HG02642 (cell line): Measurements from ENCODE around the gene PSMD14.

Experiments used
- ATAC-seq: cut with Tn5 transposase; IDR thresholded peaks from one replicate; pipeline ENCODE4 v1.9.1; 2021; ENCODE audit warnings: mild to moderate bottlenecking; ENCODE audit not compliant: unreplicated experiment, poor library complexity

PSMD14 gene

DNA sequence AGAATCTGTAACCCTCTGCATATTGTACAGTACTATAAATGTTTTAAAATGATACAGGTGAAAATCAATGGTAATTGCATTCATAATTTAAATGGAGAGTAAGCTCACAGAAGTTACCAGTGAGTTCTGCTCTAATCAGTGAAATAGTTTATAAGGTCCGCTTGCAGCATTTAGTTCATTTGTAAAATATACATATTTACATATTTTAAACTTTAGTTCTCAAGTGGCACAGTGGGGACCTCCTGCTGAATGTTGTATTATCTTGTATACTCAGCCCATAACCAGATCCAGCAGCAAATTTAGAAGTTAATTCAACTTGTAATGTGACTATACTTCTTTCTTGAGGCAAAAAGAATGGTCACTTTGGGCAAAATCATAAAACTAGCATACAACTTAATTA, 66.2 kb downstream of the PSMD14 start:
- no peak for ATAC-seq

DNA sequence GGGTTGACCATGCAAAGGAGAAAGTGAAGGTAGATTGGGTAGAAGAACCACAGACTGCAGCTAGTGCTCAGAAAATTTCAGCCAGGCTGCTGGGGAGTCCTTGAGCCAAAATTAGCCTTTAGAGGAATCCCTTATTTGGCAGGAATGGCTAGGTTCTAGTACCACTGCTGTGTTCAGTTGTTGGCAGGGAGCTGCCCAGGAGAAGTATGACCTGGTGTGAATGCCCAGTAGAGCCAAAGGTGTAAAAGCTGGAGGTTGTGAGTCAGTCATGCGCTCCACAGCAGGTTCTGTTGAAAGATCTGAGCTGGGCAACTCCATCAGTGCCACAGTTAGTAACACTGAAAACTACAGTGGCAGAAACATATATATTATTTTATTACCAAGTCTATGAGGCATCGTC, 71.5 kb downstream of the PSMD14 start:
- no peak for ATAC-seq

DNA sequence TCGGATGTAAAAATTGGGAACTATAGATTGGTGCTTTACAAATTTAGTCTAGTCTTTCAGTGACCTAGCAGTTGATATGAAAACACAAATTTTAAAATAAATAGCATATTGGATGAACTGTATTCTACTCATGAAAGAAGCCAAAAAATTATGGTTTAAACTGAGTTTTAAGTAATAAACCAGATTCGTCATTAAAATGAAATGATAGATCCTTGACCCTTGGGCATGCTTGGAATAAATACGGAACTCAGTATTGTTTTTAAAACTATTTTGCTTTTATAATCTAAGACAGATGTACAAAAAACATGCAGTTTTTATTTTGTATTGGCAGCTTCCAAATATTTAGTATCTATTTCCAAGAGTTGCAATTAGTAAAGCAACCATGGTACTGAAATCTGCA, 73.3 kb downstream of the PSMD14 start:
- ATAC-seq = no peak

DNA sequence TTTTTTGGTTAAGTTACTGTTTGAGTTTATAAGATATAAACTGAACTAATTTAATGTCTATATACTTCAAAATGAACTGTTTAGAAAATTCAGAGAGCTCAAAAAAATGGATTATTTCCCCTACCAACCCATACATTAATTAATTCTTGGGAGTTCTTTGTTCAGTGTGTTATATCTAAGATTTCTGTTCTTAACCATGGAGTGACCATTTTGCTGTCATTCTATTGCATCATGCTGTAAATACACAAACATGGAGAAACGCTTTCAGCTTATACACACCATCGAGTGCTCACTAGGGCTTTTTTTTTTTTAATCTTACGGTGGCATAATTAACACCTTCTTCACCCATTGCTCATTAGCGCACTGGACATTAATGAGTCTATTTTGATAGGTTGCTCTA, 74.5 kb downstream of the PSMD14 start:
- no peak for ATAC-seq

DNA sequence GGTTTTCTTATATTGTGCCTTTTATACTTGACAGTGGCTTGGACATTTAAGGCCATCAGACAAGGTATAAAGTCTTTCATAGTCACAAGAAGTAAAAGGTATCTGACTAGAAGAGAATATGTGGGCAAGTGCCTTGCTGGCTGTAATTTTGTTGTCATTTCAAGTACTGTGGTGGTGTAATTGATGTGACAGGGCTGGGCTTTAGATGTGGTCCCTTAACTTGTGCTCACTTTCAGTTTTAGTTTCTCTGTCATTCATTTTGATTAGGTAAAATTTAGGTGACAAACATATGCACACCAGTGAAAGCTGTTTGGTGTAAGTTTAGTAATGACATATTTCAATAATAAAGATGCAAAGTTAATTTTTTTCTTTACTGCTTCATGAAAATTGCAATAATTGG, 76.6 kb downstream of the PSMD14 start:
- peak; percentile 82 for ATAC-seq

DNA sequence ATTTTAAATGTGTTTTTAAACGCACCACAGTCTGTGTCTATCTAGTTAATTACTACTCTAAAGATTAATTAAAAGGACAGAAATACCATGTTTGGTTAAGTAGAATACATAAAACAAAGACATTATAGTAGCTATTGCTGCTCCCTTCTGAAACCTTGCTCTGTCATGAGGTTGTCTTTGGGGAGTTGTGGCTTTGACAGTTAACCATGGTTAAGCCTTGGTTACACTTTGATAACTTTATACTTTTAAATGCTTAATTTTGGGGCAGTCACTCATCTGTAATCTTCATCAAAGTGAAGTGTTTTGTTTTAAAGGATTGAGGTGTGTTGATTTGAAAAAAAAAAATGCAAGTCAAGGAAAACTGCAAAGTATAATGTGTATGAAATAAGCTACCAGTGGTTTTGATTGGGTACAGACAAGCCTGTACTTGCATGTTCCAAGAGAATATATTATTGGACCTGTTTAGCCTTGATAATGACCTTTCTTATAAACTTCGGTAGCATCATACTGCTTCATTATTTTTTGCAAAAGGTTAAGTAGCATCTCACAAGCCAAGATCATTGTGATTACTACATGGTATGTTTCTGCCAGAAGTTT, 78.1 kb downstream of the PSMD14 start:
- ATAC-seq = peak; percentile 56

DNA sequence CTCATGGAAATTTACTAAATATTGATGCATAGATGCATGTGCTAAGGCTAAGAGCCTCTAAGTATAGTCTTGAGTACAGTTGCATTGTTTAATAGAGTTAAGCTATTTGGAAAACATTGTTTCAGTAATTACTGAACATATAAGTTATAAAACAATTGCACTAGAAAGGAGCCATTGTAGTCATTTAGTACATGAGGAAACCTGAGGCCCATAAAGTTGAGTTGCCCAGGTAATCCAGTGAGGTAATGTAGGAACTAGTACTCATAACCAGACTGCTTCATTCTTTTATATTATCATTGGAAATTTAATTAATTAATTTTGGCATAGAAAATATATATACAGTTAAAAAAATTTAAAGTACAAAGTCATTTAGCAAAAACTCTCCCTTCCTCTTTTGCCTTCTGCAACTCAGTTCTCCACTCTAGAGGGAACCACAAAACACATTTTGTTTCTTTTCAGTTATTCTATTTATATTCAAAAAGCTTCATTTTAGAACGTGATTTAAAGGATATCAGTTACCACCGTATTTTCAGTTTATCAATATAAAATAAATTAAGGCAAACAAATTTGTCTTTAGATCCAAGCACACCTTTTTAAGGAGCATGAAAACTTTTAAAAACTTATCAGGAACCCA, 80.0 kb downstream of the PSMD14 start:
- no peak for ATAC-seq

DNA sequence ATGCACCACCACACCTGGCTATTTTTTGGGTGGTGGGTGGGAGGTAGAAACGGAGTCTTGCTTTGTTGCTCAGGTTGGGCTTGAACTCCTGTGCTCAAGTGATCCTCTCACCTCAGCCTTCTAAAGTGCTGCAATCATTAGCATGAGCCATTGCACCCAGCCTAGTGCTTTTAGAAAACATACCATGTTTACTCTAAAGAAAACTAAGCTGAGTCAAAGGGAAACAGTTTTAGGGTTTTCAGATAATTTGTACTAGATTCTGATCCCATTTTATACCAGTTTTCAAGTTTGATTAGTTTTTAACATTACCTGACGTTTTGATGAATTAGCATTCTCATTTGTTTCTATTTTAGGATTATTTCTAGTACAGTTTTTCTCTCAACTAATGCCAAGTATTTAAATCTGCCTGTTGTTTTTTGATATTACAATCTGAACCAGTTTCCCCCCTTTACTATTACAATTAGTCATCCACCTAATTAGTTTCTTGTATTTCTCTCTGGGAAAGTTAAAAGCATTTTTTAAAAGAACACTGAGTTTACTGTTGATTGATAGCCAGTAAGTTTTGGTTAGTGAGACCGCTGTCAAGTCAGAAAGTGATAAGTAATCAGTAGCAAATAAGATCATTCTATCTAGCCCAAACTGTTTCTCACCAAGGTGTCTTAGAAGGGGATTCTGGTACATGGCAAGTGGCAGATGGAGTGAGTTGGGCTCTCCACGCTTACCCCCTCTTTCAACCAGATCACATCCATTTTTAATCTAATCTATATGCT, 83.7 kb downstream of the PSMD14 start:
- ATAC-seq = peak; percentile 51

DNA sequence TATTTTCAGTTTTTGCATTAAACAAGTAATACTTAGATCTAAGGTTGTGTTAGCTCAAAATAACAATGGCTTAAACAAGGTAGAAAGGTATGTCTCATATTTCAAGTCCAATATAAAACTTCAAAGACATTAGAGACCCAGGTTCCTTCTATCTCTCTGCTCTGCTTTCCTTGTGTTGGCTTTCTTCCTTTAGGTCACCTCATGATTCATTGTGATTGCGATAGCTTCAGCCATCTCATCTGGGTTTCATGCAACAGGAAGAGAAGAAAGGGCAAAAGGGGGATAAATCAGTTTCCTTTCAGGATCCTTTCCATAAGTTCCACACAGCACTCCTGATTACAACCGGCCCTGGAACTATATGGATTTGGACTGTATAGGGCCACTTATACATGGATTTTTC, 91.9 kb downstream of the PSMD14 start:
- no peak for ATAC-seq

DNA sequence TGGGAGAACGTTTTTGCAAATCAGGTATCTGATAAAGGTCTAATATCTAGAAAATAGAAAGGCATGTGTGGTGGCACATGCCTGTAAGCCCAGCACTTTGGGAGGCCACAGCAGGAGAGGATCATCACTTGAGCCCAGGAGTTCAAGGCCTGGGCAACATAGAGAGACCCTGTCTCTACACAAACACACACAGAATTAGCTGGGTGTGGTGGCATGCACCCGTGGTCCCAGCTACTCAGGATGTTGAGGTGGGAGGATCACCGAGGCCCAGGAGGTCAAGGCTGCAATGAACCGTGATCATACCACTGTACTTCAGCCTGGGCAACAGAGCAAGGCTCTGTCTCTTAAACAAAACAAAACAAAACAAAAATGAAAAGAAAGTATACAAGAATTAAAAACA, 94.1 kb downstream of the PSMD14 start:
- ATAC-seq = no peak

DNA sequence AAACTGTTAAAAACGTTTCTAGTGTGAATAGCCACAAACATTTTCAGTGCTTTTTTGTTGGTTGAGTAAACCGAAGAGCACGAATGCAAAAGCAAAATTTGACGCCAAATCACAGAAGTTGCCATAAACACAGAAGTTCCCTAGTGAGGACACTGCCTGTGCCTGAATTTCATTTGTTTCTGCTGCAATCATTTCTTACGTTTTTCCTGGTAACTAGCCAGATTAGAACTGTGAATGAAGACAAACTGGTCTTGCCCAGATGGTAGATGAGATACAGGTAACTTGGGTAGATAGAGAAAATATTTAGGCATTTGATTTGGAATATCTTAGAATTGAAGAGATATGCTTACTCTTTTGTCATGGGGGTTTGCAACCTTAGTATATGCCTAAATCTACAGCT, 98.1 kb downstream of the PSMD14 start:
- ATAC-seq = no peak

DNA sequence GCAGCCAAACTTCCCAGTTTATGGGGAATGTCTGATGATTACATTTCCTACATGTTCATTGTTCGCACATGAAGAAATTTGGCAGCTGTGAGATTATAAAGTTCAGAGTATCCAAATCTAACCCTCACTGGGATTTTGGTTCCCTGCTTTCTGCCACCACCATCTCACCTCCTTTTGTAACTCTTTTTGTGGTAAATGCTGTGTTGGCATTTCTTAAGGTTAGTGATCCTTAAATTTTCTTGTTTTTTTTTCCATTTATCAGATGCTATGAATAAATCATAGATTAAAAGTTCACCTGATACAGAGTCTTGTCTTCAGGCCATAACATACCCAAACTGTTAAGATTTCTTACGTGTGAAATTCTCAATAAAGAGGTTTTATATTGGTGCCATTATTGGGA, 99.4 kb downstream of the PSMD14 start:
- ATAC-seq = no peak

DNA sequence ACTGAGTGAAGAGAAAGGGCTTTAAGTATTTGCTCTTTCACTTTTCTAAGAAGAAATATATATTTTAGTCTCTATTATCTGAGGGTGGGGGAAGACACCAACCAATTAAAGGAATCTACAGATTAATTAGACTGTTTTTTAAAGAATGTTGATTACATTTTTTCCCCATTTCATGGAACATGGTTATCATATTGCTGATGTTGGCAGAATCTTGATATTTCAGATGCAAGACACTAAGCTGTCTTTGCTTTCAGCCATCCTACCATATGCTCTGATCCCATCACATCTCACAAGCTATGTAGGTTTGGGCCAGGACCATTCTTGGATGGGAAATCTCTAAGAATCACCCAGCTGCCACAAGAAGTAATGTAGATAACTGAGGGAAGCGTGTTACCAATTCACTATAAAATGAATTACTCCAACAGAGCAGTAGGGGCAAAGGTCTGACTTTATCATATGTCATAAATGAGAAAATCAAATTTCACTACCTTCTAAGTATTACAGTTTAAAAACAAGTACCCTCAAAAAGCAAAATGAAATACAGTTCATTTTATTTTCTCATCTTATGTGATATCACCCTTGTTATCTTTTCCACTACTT, 101.2 kb downstream of the PSMD14 start:
- ATAC-seq = no peak

DNA sequence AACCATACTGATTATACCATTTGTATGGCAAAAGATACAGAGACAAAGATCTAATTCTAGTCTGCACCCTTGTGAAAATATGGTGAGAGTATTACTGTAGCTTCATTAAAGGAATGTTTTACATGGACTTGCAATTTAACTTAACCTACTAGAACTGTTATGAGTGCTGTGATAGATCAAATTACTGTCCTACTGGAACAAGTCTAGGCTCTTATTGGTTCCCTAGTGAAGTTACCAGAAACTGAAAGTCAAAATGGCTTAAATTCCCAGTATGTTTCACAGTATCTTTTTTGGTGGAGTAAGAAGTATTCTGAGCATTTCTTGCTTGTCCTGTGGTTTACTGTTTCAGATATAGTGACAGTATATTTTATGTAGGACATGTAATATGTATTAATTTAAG, 104.1 kb downstream of the PSMD14 start:
- no peak for ATAC-seq

DNA sequence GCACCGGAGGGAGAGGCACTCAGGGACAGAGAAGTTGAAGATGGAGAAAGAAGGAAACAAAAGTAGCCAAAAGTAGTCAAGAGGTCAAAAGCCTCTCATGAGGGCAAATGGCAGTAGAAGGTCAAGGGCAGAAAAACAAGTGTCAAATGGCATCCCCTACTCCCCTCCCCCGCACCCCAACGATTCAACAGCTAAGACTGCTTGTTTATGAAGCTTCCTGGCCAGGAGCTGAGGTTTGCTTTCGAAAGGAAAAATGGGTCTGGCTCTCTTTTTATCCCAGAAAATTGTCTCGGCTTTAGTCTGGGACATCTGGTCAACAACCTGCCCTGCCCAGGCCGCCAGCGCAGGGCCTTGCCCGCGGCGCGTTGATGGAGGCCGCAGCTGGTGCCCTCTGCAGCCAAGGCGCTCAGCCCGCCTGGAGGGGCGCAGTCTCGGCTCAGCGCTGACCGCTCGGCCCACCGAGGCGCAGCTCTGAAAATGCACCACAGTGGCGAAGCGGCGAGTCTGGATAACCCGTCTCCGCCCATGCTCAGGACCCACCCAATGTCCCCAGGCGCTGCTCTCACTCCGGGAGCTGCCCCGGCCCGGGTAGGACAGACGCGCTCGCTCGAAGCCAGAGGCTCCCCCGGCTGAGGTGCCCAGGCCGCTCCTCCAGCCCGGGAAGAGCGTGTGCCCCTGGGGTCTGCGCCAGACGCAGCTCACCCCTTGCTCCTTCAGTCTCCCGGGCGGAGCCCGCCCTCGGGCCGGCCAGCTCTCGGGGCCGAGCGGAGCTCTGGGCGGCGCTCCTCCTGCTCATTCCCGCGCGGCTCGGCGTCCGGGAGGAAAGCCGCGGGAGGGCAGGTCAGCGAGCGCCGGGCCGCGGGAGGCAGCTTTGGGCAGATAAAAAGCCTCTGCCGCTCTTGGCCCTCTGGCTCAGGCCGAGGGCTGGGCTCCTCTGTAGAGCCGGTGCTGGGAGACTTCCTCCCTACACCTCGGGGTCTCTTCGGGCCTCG, 106.1 kb downstream of the PSMD14 start:
- ATAC-seq = peak; percentile 48

DNA sequence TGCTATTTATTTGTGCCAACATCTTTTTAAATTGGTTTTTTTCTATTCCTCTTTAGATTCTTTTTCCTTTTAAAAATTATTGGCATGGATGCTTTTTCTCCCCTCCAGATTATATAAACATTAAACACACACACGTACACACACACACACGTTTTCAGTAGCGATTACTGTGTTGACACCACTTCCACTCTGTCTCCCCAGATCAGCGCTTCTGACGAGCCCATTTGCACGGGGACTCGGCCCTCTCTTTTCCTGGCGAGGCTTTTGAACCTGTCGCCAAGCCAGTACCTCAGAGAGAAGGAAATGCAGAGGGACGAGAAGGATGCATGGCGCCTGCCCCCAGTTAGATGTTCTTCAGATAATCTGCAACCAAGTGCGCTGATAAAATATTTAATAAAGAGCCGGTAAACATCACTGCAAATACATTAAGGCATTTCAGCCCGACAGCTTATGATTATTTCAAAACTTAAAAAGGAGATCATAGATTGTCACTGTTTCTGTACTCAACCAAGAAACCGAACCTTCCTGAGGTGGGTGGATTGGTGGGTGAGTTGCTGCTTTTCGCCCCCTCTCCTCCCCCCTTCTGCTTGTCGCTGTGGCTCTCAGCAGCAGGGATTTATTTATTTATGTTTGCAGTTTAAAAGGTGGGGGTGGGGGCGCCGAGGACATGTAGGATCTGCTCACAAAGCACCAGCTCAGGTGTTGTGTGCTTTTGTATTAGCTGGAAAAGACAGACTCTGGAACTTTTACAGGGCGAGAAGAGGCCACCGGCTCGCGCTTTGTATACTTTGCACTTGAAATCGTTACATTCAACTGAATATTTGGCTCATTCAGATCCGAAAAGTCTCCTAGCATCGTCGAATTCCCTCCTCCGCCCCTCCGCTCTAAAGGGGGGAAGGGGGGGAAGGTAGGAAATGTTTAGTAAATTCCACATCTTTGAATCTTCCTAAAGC, 107.1 kb downstream of the PSMD14 start:
- ATAC-seq = peak; percentile 26

DNA sequence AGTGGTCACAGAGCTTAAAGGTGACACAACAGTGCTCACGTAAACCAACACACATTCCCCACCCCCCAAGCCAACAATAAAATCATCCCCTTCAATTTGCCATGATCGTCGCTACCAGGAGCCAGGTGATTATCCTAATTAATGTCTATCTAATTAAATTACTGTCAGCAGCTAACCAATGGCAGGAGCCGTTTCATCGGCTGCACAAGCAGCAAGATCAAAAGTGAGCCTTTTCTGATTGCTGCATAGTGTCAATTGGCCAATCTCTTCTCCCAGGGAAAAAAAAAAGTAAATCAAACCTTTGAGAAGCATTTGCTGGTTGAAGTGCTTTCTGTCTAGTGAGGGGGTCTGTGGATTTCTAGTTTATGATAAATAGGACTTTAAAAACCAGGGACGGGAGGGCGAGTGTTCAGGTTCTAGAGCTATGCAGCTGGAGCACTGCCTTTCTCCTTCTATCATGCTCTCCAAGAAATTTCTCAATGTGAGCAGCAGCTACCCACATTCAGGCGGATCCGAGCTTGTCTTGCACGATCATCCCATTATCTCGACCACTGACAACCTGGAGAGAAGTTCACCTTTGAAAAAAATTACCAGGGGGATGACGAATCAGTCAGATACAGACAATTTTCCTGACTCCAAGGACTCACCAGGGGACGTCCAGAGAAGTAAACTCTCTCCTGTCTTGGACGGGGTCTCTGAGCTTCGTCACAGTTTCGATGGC, 107.9 kb downstream of the PSMD14 start, which contains the start of gene TBR1:
TBR1 (plus strand) TSS at position 311 of the 721 bp plus-strand sequence; CDS start at position 425, 114 bp downstream.
- no peak for ATAC-seq

DNA sequence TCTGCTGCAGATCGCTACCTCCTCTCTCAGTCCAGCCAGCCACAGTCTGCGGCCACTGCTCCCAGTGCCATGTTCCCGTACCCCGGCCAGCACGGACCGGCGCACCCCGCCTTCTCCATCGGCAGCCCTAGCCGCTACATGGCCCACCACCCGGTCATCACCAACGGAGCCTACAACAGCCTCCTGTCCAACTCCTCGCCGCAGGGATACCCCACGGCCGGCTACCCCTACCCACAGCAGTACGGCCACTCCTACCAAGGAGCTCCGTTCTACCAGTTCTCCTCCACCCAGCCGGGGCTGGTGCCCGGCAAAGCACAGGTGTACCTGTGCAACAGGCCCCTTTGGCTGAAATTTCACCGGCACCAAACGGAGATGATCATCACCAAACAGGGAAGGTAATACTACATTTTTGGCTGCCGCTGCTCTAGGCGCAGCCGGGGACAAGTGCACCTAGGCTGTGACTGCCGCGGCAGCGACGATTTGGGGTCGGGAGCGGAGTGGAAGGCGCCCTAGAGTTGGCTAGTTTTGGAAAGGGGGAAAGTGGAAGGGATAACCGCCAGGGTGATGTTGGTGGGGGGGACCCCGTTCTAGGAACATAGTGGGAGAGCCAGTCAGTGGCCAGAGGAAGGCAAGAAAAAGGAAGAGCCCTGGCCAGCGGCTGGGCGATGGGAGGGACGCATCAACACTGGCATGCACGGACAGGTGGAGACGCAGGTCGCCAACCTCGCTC, 108.6 kb downstream of the PSMD14 start:
- no peak for ATAC-seq
